Measurements from ENCODE around the gene UNC13D.
A peak's percentile ranks its signal among the peaks of the same experiment; 100 is the strongest.
"Not testable (repeated sequence)": the region's sequence is repeated elsewhere in the genome, so short reads cannot be mapped to it uniquely, and the experiment has no call there.

Gene UNC13D

DNA sequence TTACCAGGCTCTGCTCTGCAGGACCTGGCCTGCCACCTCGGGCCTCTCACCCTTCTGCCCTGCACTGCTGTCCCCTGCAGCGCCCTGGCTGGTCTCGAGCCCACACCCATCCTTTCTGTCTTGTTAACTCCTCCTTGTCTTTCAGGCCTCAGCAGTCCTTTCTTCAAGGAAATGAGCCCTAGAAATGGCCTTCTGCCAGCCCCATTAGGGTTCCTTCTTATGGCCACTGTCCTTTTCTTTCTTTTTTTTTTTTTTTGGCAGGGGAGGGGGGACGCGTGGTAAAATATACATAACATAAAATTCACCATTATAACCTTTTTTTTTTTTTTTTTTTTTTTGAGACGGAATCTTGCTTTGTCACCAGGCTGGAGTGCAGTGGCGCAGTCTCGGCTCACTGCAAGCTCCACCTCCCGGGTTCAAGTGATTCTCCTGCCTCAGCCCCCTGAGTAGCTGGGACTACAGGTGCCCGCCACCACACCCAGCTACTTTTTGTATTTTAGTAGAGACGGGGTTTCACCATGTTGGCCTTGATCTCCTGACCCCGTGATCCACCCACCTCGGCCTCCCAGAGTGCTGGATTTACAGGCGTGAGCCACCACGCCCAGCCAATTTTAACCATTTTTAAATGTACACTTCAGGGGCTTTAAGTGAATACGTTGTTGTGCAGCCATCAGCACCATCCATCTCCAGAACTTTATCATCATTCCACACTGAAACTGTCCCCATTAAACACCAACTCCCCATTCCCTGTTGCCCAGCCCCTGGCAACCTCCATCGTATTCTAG is 21.4 kb upstream of the UNC13D start:
- not testable (repeated sequence) for DNase-seq; H3K27me3 Mint-ChIP-seq; H3K4me3 Mint-ChIP-seq; H3K9me3 Mint-ChIP-seq; H3K36me3 Mint-ChIP-seq (ENCODE audit: low read depth)
- Mint-ChIP-seq H3K4me1 (ENCODE audit: low read depth) (peaks cover 18% of the 10 kb centered on the region), H3K27ac (peak overlapping the region; percentile 18)

DNA sequence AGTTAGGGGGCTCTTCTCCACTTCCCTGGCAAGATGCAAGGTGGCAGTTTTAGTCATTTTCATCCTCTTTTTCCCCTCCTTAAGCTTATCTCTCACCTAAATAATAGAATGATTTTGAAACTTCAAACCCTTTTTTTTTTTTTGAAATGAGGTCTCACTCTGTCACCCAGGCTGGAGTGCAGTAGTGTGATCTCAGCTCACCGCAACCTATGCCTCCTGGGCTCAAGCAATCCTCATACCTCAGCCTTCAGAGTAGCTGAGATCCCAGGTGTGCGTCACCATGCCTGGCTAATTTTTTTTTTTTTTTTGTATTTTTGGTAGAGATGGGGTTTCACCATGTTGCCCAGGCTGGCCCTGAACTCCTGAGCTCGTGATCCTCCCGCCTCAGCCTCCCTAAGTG is 20.7 kb upstream of the UNC13D start:
- H3K4me1 Mint-ChIP-seq (ENCODE audit: low read depth): peaks cover 18% of the 10 kb centered on the region
- DNase-seq; H3K4me3 Mint-ChIP-seq; H3K36me3 Mint-ChIP-seq (ENCODE audit: low read depth); H3K9me3 Mint-ChIP-seq; H3K27me3 Mint-ChIP-seq: not testable (repeated sequence)
- peak overlapping the region; percentile 83 for H3K27ac Mint-ChIP-seq

GRCh38 chr17:75864448-75864871 is 20.3 kb upstream of the UNC13D start:
- Mint-ChIP-seq H3K9me3 (no peaks in the 10 kb centered on the region), H3K4me3 (no peak overlapping the region), H3K27ac (peak overlapping the region; percentile 83), H3K36me3 (ENCODE audit: low read depth) (no peaks in the 10 kb centered on the region), H3K4me1 (ENCODE audit: low read depth) (peaks cover 21% of the 10 kb centered on the region), H3K27me3 (no peaks in the 10 kb centered on the region)
- peak; percentile 54 for DNase-seq

- H3K4me1 Mint-ChIP-seq (ENCODE audit: low read depth): peaks cover 36% of the 10 kb centered on the region
- H3K9me3 Mint-ChIP-seq: no peaks in the 10 kb centered on the region
- H3K27ac Mint-ChIP-seq: no peak overlapping the region
- no peak overlapping the region for H3K4me3 Mint-ChIP-seq
- no peak for DNase-seq
- no peaks in the 10 kb centered on the region for H3K36me3 Mint-ChIP-seq (ENCODE audit: low read depth)
- no peaks in the 10 kb centered on the region for H3K27me3 Mint-ChIP-seq
These were observed 17.7 kb upstream of the UNC13D start for GRCh38 chr17:75861927-75862317.

DNA sequence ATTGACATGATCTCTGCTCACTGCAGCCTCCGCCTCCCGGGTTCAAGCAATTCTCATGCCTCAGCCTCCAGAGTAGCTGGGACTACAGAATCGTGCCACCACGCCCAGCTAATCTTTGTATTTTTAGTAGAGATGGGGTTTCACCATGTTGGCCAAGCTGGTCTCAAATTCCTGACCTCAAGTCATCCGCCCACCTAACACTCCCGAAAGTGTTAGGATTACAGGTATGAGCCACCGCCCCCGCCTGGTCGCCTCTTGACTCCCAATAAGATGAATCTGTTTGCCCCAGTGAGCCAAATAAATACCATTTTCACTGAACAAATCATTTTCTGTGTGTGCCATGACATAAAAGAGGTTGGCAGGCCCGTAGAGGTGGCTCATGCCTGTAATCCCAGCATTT is 15.2 kb upstream of the UNC13D start:
- H3K36me3 Mint-ChIP-seq (ENCODE audit: low read depth); H3K9me3 Mint-ChIP-seq; H3K4me3 Mint-ChIP-seq; H3K27me3 Mint-ChIP-seq; H3K27ac Mint-ChIP-seq; DNase-seq: not testable (repeated sequence)
- peaks cover 34% of the 10 kb centered on the region for H3K4me1 Mint-ChIP-seq (ENCODE audit: low read depth)

- H3K4me3 Mint-ChIP-seq: no peak overlapping the region
These were observed 12.0 kb upstream of the UNC13D start for GRCh38 chr17:75856062-75856756.

GRCh38 chr17:75855310-75856061 is 11.3 kb upstream of the UNC13D start, which contains the start of gene WBP2:
TSS of gene WBP2 (minus strand) at chr17:75855335. CDS start at chr17:75855297, 38 bp downstream.
- H3K36me3 Mint-ChIP-seq (ENCODE audit: low read depth): peaks cover 14% of the 10 kb centered on the region
- H3K9me3 Mint-ChIP-seq: no peaks in the 10 kb centered on the region
- H3K27me3 Mint-ChIP-seq: no peaks in the 10 kb centered on the region
- H3K4me1 Mint-ChIP-seq (ENCODE audit: low read depth): peaks cover 42% of the 10 kb centered on the region
- no peak within 1 kb of the TSS for H3K4me3 Mint-ChIP-seq
- peak; percentile 95 for DNase-seq
- peak within 1 kb of the TSS; percentile 89 for H3K27ac Mint-ChIP-seq

More at GRCh38 chr17:75856062-75856756, 12.0 kb upstream of the UNC13D start:
- H3K27ac Mint-ChIP-seq: peak overlapping the region; percentile 89
- H3K4me1 Mint-ChIP-seq (ENCODE audit: low read depth): peaks cover 43% of the 10 kb centered on the region
- H3K27me3 Mint-ChIP-seq: no peaks in the 10 kb centered on the region
- H3K9me3 Mint-ChIP-seq: no peaks in the 10 kb centered on the region
- peaks cover 7% of the 10 kb centered on the region for H3K36me3 Mint-ChIP-seq (ENCODE audit: low read depth)
- DNase-seq: no peak

GRCh38 chr17:75854881-75855309 is 10.7 kb upstream of the UNC13D start:
- H3K9me3 Mint-ChIP-seq: no peaks in the 10 kb centered on the region
- H3K27ac Mint-ChIP-seq: no peak overlapping the region
- H3K27me3 Mint-ChIP-seq: no peaks in the 10 kb centered on the region

DNA sequence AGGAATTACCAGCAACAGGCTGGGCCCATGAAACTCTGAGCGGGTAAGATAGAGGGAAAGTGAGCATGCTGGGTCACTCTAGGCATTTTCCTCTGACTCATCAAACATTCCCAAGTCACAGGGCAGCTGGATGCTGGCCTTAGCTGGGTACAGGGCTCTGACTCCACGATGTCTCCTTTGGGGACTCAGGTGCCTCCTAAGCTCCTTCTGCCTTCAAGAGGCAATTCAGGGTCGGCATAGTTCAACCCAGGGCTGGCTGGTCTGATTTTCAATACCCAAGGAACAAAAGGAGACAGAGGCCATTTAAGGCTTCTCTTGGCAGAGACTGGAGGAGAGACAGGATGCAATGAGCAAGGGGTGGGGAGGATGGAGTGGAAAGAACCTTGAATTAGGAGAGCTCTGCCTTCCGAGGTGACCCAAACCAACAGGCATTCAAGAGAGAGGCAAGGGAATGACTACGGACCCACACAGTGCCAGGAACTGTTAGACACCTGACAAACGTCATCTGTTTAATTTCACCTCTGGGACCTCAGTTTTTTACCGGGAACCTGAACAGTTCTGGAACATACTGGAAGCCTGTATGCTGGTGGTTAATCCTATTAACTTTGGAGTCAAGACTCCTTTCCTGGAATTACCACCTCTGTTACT is 10.0 kb upstream of the UNC13D start:
- Mint-ChIP-seq H3K36me3 (ENCODE audit: low read depth) (peaks cover 23% of the 10 kb centered on the region), H3K9me3 (no peaks in the 10 kb centered on the region), H3K27ac (no peak overlapping the region), H3K27me3 (no peaks in the 10 kb centered on the region), H3K4me3 (no peak overlapping the region), H3K4me1 (ENCODE audit: low read depth) (peaks cover 37% of the 10 kb centered on the region)
- DNase-seq: no peak

More at GRCh38 chr17:75854881-75855309, 10.7 kb upstream of the UNC13D start:
- Mint-ChIP-seq H3K36me3 (ENCODE audit: low read depth) (peaks cover 17% of the 10 kb centered on the region), H3K4me3 (no peak overlapping the region), H3K4me1 (ENCODE audit: low read depth) (peaks cover 42% of the 10 kb centered on the region)
- no peak for DNase-seq

DNA sequence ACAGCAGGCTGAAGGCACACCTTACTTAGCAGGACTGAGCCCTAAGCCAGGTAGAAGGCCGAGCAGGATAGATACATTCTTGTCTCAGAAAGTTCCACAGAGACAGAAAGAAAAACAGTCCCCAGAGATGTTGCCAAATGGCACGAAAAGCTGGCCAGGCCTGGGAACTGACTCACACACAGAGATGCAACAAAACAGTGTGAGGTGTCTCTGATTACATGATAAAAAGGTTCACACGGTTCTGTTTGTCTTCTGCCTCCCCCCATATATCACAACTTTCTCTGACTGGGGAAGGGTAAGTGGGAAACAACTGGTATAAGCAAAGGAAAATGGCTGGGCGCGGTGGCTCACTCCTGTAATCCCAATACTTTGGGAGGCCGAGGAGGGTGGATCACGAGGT is 9.2 kb upstream of the UNC13D start:
- no peaks in the 10 kb centered on the region for H3K27me3 Mint-ChIP-seq
- no peaks in the 10 kb centered on the region for H3K9me3 Mint-ChIP-seq
- peak overlapping the region; percentile 73 for H3K27ac Mint-ChIP-seq
- no peak overlapping the region for H3K4me3 Mint-ChIP-seq
- peaks cover 29% of the 10 kb centered on the region for H3K36me3 Mint-ChIP-seq (ENCODE audit: low read depth)
- peaks cover 34% of the 10 kb centered on the region for H3K4me1 Mint-ChIP-seq (ENCODE audit: low read depth)
- no peak for DNase-seq

DNA sequence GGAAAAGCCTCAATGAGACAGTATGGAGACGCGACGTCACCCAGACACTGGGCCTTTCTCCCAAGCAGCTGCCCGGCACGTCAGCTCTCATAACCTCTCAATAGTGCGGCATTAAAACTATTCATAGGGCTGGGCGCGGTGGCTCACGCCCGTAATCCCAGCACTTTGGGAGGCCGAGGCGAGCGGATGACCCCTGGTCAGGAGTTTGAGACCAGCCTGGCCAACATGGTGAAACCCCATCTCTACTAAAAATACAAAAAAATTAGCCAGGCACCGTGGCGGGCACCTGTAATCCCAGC is 7.4 kb upstream of the UNC13D start:
- H3K27me3 Mint-ChIP-seq, H3K4me3 Mint-ChIP-seq, H3K9me3 Mint-ChIP-seq, DNase-seq: not testable (repeated sequence)
- peaks cover 32% of the 10 kb centered on the region for H3K4me1 Mint-ChIP-seq (ENCODE audit: low read depth)
- H3K27ac Mint-ChIP-seq: peak overlapping the region; percentile 60
- peaks cover 47% of the 10 kb centered on the region for H3K36me3 Mint-ChIP-seq (ENCODE audit: low read depth)

DNA sequence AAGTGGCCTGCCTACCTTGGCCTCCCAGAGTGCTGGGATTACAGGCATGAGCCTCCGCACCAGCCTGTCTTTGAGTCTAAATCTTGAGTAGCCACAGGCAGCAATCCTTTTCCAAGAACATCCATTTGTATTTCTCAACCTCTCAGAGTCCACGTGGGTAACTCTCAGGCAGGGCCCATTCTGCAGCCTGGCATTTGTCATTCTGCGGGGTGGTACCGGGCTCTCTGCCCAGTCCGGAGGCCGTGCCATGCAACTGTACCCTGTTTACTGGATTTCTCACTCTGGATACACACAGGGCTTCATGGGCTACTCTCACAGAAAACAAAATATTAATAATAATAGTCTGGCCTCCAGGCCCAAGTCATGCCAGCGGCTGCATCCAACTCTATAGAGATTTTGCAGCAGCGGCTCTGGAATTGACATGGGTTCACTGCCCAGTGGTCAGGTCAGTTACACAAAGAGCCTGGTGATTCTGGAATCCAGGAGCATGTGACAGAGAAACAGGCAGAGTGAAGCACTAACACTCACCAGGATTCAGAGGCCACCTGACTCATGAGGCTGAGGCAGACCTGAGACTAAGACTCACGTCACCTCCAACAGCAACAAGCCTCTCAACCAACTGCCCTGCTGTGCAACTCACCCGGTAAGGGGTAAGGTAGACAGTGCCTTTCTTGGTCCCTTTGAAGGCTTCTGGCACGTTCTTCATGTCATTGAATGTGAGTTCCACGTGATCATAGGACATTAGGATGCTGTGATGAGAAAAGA is 6.9 kb upstream of the UNC13D start:
- Mint-ChIP-seq H3K4me3 (no peak overlapping the region), H3K9me3 (no peaks in the 10 kb centered on the region), H3K27me3 (no peaks in the 10 kb centered on the region), H3K36me3 (ENCODE audit: low read depth) (peaks cover 52% of the 10 kb centered on the region), H3K4me1 (ENCODE audit: low read depth) (peaks cover 27% of the 10 kb centered on the region), H3K27ac (peak overlapping the region; percentile 60)
- DNase-seq: no peak

DNA sequence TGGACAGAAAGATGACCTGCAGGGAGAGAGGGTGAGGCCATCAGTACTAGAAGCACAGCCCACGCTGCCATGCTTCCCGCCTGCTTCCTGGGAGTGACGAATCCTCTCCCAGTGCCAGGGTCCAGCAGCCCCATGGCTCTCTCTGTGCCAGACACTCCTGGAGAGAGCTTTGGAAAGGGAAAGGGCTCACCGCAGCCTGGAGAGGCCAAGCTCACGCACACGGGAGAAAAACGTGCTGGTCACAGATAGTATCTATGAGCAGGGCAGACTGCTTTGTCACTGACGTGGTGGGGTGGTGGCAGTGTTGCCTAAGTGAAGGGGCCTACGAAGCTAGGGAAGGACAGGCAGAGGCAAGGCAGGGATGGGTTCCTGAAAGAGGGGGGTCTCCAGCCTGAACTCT is 5.5 kb upstream of the UNC13D start:
- H3K4me1 Mint-ChIP-seq (ENCODE audit: low read depth): peaks cover 36% of the 10 kb centered on the region
- no peaks in the 10 kb centered on the region for H3K9me3 Mint-ChIP-seq
- H3K27ac Mint-ChIP-seq: no peak overlapping the region
- no peak overlapping the region for H3K4me3 Mint-ChIP-seq
- DNase-seq: no peak
- no peaks in the 10 kb centered on the region for H3K27me3 Mint-ChIP-seq
- H3K36me3 Mint-ChIP-seq (ENCODE audit: low read depth): peaks cover 62% of the 10 kb centered on the region

DNA sequence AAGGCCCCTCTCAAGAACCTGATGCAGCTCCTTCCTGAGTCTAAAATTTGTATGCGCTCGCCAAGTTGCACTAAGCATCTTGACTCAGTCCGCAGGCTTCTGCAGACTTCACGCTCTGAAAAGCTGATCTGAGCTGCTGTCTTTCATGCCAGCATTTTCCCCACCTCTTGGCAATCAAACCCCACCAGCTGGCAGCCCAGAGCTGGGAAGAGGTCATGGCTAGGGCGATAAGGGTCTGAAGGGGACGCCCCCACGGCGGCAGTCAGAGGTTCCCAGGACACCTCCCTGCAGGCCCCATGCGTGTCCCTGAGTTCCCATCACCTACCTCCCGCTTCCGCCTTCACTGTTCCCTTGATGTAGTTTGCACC is 5.1 kb upstream of the UNC13D start:
- no peak overlapping the region for H3K4me3 Mint-ChIP-seq
- H3K27me3 Mint-ChIP-seq: no peaks in the 10 kb centered on the region
- H3K27ac Mint-ChIP-seq: no peak overlapping the region
- H3K36me3 Mint-ChIP-seq (ENCODE audit: low read depth): peaks cover 62% of the 10 kb centered on the region
- no peaks in the 10 kb centered on the region for H3K9me3 Mint-ChIP-seq
- peaks cover 33% of the 10 kb centered on the region for H3K4me1 Mint-ChIP-seq (ENCODE audit: low read depth)
- no peak for DNase-seq
